ENCODE measurements around the gene INTS4. TPM values are rescaled to one million over a fixed set of nuclear protein-coding genes. Genes with fewer than 3 reads are reported as not detected.
"Not testable (repeated sequence)": the region's sequence is repeated elsewhere in the genome, so short reads cannot be mapped to it uniquely, and the experiment has no call there.

Gene INTS4
- total RNA-seq, 6 experiments from 2014 or later = 8.3 to 19.0 (median 14.7) TPM

- H3K4me3 ChIP-seq = no peak overlapping the region
Measured at GRCh38 chr11:78019808-78020207, 25.3 kb upstream of the INTS4 start.

GRCh38 chr11:78015878-78016277 lies 21.4 kb upstream of the INTS4 start:
- no peaks in the 10 kb centered on the region for H3K4me1 ChIP-seq
- H3K27ac ChIP-seq = no peak overlapping the region
- no peak for DNase-seq
- no peak overlapping the region for H3K4me3 ChIP-seq
- no peaks in the 10 kb centered on the region for H3K27me3 ChIP-seq
- peaks cover 0 to 13% (median 0%) of the 10 kb centered on the region in 4 donors for H3K36me3 ChIP-seq
- intact Hi-C loops (cut with DNase I) = no loop called here
- no peak for ATAC-seq
- TF ChIP-seq POLR2A (IDR thresholded peaks at IDR 0.05) (no peak), CTCF (IDR thresholded peaks at IDR 0.05) (no peak)
- WGBS (ENCODE audit: insufficient coverage, low coverage, low lambda C conversion rate, missing lambda C conversion rate) = 100% methylated on average over 1 of the region's 1 CpG
- H3K9me3 ChIP-seq = no peaks in the 10 kb centered on the region

More at GRCh38 chr11:78019808-78020207, 25.3 kb upstream of the INTS4 start:
- H3K27ac ChIP-seq = no peak overlapping the region
- H3K9me3 ChIP-seq = no peaks in the 10 kb centered on the region
- TF ChIP-seq CTCF (IDR thresholded peaks at IDR 0.05) = no peak
- TF ChIP-seq POLR2A (IDR thresholded peaks at IDR 0.05) = no peak
- ATAC-seq (no peak), DNase-seq (no peak)
- H3K27me3 ChIP-seq = no peaks in the 10 kb centered on the region
- intact Hi-C loops (cut with DNase I) = no loop called here
- peaks cover 0 to 13% (median 0%) of the 10 kb centered on the region in 4 donors for H3K36me3 ChIP-seq
- peaks cover 0 to 5% (median 0%) of the 10 kb centered on the region in 4 donors for H3K4me1 ChIP-seq
- WGBS (ENCODE audit: insufficient coverage, low coverage, low lambda C conversion rate, missing lambda C conversion rate) = 65% methylated on average over 4 of the region's 4 CpGs

DNA sequence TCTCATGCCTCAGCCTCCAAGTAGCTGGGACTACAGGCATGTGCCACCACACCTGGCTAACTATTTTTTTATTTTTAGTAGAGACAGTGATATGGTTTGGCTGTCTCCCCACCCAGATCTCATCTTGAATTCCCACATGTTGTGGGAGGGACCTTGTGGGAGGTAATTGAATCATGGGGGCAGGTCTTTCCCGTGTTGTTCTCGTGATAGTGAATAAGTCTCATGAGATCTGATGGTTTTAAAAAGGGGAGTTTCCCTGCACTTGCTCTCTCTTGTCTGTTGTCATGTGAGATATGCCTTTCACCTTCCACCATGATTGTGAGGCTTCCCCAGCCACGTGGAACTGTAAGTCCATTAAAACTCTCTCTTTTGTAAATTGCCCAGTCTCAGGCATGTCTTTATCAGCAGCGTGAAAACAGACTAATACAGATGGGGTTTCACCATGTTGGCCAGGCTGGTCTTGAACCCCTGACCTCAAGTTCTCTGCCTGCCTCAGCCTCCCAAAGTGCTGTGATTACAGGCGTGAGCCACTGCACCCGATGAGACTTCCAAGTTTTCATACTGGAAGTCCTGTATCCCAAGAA lies 20.6 kb upstream of the INTS4 start:
- H3K27me3 ChIP-seq; H3K9me3 ChIP-seq; ATAC-seq; H3K27ac ChIP-seq; H3K4me3 ChIP-seq; intact Hi-C loops (cut with DNase I); DNase-seq; H3K4me1 ChIP-seq: not testable (repeated sequence)
- H3K36me3 ChIP-seq = peaks cover 0 to 13% (median 0%) of the 10 kb centered on the region in 4 donors
- 74% methylated on average over 4 of the region's 6 CpGs for WGBS (ENCODE audit: insufficient coverage, low coverage, low lambda C conversion rate, missing lambda C conversion rate)

- no peaks in the 10 kb centered on the region for H3K27me3 ChIP-seq
- H3K4me1 ChIP-seq = no peaks in the 10 kb centered on the region
- H3K9me3 ChIP-seq = no peaks in the 10 kb centered on the region
- no peak for ATAC-seq
- no peak overlapping the region for H3K27ac ChIP-seq
- H3K36me3 ChIP-seq = peaks cover 0 to 8% (median 0%) of the 10 kb centered on the region in 4 donors
- no peak for DNase-seq
- TF ChIP-seq CTCF (IDR thresholded peaks at IDR 0.05) (no peak), POLR2A (IDR thresholded peaks at IDR 0.05) (no peak)
- no peak overlapping the region for H3K4me3 ChIP-seq
- whole genome bisulfite sequencing (ENCODE audit: insufficient coverage, low coverage, low lambda C conversion rate, missing lambda C conversion rate) = 87% methylated on average over 2 of the region's 2 CpGs
- intact Hi-C loops (cut with DNase I) = no loop called here
Measured at GRCh38 chr11:78011301-78011700, 16.8 kb upstream of the INTS4 start.

GRCh38 chr11:78010755-78011154 lies 16.3 kb upstream of the INTS4 start:
- intact Hi-C loops (cut with DNase I) = no loop called here
- TF ChIP-seq CTCF (IDR thresholded peaks at IDR 0.05) (no peak), POLR2A (IDR thresholded peaks at IDR 0.05) (no peak)
- DNase-seq (no peak), ATAC-seq (peak in 2 of 4 donors; percentile 27 to 40)
- H3K9me3 ChIP-seq = no peaks in the 10 kb centered on the region
- H3K4me1 ChIP-seq = no peaks in the 10 kb centered on the region
- H3K36me3 ChIP-seq = peaks cover 0 to 3% (median 0%) of the 10 kb centered on the region in 4 donors
- H3K27ac ChIP-seq = no peak overlapping the region
- no peaks in the 10 kb centered on the region for H3K27me3 ChIP-seq
- no peak overlapping the region for H3K4me3 ChIP-seq
- 77% methylated on average over 6 of the region's 6 CpGs for WGBS (ENCODE audit: insufficient coverage, low coverage, low lambda C conversion rate, missing lambda C conversion rate)
